Cerebellar cortex (tissue), 1 donor: ENCODE measurements around the gene IER3.
A peak's percentile ranks its signal among the peaks of the same experiment; 100 is the strongest.
"Not testable (repeated sequence)": the region's sequence is repeated elsewhere in the genome, so short reads cannot be mapped to it uniquely, and the experiment has no call there.

Experiments used
- DNase-seq: peaks from one replicate; pipeline ENCODE4 v3.0.0-alpha.2; 2015; ENCODE audit warnings: low spot score

Gene IER3

DNA sequence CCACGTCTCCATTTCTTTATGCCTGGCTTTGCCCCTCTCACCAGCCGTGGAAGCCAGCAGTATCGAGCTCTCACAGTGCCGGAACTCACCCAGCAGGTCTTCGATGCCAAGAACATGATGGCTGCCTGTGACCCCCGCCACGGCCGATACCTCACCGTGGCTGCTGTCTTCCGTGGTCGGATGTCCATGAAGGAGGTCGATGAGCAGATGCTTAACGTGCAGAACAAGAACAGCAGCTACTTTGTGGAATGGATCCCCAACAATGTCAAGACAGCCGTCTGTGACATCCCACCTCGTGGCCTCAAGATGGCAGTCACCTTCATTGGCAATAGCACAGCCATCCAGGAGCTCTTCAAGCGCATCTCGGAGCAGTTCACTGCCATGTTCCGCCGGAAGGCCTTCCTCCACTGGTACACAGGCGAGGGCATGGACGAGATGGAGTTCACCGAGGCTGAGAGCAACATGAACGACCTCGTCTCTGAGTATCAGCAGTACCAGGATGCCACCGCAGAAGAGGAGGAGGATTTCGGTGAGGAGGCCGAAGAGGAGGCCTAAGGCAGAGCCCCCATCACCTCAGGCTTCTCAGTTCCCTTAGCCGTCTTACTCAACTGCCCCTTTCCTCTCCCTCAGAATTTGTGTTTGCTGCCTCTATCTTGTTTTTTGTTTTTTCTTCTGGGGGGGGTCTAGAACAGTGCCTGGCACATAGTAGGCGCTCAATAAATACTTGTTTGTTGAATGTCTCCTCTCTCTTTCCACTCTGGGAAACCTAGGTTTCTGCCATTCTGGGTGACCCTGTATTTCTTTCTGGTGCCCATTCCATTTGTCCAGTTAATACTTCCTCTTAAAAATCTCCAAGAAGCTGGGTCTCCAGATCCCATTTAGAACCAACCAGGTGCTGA, 20.3 kb downstream of the IER3 start:
- not testable (repeated sequence) for DNase-seq

DNA sequence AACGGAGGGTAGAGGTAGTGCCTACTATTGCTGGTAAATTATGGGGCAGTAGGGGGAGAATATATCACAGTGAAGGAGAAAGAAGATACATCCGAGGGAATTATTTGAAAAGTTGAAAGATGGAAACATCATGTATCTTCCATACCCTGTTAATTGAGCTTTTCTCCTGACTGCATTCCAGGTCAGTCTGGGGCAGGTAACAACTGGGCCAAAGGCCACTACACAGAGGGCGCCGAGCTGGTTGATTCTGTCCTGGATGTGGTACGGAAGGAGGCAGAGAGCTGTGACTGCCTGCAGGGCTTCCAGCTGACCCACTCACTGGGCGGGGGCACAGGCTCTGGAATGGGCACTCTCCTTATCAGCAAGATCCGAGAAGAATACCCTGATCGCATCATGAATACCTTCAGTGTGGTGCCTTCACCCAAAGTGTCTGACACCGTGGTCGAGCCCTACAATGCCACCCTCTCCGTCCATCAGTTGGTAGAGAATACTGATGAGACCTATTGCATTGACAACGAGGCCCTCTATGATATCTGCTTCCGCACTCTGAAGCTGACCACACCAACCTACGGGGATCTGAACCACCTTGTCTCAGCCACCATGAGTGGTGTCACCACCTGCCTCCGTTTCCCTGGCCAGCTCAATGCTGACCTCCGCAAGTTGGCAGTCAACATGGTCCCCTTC, 21.0 kb downstream of the IER3 start:
- DNase-seq: not testable (repeated sequence)

DNA sequence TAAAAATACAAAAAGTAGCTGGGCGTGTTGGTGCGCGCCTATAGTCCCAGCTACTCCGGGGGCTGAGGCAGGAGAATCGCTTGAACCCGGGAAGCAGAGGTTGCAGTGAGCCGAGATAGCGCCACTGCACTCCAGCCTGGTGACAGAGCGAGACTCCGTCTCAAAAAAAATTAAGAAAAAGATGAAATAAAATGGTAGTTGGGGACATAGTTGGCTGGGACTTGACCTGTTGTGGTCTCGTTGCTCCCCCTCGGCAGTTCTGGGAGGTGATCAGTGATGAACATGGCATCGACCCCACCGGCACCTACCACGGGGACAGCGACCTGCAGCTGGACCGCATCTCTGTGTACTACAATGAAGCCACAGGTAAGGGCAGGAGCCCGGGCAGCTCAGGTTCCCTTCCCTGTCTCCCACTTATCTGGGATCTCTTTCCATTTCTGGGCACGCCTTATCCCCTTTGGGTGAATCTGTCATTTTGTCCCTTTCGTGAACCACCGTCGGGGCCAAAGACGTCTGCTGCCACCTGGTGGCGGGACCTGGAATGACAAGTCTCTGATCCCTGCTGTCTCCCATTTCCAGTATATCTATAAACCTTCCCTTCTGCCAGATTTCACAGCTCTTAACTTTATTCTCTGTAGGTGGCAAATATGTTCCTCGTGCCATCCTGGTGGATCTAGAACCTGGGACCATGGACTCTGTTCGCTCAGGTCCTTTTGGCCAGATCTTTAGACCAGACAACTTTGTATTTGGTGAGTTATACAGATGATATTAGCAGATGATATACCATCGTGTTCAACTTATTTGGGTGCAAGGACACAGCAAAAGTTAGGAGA, 21.9 kb downstream of the IER3 start:
- DNase-seq: peak; percentile 82

DNA sequence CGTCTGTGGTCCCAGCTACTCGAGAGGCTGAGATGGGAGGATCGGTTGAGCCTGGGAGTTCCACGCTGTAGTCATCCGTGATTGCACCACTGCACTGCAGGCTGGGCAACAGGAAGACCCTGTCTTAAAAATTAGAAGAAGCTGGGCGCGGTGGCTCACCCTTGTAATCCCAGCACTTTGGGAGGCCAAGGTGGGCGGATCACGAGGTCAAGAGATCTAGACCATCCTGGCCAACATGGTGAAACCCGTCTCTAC, 22.4 kb downstream of the IER3 start:
- DNase-seq: not testable (repeated sequence)

DNA sequence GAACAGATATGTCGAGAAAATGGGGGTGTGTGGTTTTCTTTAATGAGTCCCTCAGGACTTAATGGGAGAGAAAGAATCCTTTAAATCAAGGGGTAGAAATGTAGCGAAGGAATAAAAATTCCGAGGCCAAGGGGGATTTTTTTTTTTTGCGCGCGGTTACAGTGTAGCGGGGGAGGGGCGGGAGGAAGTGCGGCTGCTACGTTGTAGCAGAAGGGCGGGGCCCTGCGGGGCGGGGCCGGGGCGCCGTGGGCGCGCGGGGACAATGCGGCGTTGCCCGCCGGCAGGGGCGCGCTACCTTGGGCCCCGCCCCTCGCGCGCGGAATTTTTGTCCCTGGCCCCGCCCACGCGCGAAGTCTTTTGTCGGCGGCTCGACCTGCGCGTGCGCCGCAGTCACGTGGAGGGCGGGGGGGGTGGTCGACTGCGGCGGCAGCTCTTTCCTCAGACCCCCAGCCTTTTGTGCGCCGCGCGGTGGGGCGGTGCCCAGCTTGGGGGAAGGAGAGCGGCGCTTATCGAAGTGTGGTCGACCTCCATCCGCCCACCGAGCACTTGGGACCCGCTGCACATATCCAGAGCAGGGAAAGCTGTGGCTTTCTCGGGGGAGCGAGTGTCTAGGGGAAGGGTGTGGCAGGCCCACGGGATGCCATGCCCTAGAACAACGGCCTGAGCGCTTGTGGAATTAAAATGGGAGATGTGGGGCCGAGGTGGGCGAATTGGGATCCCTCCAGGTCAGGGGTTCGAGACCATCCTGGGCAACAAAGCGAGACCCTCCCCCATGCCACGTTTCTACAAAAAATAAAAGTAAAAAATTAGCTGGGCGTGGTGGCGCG, 22.9 kb downstream of the IER3 start:
- DNase-seq: peak; percentile 84

DNA sequence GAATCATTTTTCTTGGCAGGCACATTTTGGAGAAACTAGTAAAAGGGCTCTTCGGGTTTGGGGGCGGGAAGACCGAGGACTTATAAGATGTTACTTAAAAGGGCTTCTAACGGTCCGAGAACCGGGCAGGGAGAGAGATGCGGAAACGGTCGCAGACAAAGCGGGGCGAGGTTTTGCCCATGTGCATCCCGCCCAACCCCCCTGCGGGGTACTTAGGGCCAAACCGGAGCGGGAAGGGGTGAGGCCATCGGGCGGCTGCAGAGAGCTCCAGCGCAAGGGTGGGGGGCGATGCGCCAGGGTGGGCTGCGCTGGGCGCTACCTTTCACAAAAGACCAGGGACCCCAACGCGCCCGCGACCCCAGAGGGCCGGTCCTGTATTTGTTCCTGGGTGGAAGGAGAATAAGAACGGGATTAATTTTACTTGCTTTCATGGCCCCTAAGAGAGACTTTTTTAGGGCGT, 23.6 kb downstream of the IER3 start:
- DNase-seq: peak; percentile 48

DNA sequence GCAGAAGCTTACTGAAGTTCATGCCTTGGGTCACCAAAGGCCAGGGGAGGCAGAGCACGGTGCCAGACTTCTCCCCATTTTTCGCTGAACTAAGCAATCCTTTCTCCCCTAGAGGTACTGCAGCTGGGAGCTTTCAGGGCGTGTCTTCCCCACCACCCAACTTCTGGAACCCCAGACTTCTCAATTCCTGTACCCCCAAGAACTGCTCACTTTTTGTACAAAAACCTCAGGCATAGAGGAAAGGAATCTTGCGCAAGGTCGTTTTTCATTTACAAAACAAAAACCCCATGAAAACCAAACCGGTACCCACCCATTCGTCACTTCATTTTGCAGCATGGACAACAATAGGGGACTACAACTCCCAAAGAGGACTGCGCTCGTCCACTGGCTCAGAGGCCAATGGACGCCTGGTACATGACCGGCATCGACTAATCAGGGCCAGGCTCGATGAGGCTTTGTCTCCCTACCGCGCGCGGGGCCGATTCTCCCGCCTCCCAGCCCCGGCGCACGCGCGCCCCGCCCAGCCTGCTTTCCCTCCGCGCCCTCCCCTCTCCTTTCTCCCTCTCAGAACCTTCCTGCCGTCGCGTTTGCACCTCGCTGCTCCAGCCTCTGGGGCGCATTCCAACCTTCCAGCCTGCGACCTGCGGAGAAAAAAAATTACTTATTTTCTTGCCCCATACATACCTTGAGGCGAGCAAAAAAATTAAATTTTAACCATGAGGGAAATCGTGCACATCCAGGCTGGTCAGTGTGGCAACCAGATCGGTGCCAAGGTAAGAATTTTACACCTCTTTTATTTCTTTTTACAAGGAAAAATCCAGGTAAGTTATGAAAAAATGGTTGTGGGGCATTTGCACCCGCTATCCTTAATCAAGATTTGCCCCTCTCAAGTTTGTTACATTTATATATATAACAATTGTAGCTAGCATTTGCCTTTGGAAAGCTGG, 24.3 kb downstream of the IER3 start, which contains the start of gene TUBB:
TSS of gene TUBB (plus strand) at position 562 of the 947 bp plus-strand sequence. CDS start at position 717, 155 bp downstream.
- DNase-seq: peak; percentile 99

DNA sequence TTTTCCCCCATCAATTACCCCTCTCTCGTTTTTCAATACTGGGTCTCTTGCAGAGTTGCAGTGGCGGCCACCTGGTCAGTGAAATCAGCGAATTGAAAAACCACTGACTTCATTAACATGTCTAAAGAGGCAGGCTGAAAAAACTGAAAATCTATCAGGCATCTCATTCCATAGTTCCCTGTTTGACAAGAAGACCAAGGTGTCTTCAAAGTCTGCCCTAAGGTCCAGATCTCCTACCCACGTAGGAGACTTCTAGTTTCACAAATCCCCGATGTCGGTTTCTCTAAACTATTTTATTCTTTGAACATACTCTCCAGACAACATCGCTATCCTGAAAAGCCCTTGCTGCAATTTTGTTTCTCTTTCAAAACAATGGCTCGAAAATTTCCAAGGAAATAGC, 25.0 kb downstream of the IER3 start:
- no peak for DNase-seq

DNA sequence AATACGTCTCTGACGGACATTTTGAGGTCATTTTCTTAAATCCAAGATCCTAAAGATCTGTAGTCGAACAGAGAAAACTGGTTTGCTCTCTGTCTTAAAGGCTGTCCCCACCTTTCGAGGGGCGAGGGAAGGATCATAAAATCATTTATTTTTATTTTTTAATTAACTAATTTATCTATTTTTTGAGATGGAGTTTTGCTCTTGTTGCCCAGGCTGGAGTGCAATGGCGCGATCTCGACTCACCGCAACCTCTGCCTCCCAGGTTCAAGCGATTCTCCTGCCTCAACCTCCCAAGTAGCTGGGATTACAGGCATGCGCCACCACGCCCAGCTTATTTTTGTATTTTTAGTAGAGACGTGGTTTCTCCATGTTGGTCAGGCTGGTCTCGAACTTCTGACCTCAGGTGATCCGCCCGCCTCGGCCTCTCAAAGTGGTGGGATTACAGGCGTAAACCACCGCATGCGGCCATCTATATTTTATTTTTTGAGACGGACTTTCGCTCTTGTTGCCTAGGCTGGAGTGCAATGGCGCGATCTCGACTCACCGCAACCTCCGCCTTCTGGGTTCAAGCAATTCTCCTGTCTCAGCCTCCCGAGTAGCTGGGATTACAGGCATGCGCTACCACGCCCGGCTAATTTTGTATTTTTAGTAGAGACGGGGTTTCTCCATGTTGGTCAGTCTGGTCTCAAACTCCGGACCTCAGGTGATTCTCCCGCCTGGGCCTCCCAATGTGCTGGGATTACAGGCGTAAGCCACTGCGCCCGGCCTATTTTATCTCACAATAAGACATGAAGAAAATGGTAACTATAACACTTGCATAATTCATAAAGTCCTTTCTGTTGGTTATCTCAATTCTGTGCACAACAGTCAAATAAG, 26.3 kb downstream of the IER3 start:
- DNase-seq: not testable (repeated sequence)

DNA sequence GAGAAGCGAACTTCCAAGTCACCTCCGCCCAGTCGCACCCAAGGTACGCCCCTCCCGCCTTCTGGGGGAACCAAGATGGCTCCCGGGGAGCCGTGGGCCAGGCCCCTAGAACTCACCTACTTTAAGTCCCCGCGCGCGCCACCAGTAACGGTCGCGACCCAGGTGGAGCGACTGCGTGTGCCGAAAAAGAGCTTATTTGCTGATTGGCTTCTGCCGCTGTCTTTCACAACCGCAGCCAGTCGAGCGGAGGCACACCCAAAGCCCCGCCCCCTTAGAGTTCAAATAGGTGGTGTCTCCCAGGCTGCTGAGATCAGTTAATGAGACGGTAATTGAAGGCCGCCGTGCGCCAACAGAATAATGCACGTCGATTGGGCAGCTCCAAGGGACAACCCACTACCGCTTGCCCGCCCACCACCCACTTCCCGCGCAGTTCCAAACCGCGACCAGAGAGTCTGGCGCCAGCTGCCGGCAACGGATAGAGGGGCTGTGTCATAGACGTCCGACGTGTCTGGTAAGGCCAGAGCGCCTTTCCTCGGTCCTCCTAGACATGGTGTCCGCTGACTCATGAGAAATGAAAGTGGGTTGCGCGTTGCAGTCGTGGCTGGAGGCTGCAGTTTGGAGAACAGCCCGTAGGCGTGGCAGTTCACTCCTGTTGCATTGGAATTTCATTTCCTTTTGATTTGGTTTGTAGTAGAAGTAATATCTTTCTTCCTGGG, 27.1 kb downstream of the IER3 start, which contains the start of gene MDC1:
TSS of gene MDC1 (minus strand) at position 153 of the 716 bp plus-strand sequence. CDS start 2,106 bp downstream, outside the sequence.
- peak; percentile 100 for DNase-seq

DNA sequence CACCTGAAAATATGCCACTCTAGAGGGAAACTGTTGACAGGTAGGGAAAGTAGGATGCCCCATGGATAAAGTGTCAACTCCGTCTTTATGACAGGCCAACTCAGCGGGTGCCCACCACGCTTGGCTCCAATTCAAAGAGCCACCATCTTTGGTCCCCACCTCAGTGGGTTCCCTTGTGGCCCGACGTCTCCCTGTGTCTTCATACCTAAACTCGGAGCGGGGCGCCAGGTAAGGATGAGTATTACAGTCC, 27.5 kb downstream of the IER3 start:
- no peak for DNase-seq

DNA sequence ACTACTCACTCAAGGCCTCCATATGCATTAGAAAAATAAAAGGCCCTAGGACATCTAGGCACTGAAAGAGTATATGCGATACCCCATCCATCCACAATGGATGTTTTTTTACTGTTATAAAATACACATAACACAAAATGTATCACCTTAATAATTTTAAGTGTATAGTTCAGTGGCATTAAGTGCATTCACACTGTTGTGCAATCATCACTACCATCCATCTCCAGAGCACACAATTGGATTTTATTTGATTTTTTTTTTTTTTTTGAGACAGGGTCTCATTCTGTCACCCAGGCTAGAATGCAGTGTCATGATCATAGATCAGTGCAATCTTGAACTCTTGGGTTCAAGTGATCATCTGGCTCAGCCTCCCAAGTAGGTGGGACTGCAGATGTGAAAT, 30.1 kb downstream of the IER3 start:
- no peak for DNase-seq

DNA sequence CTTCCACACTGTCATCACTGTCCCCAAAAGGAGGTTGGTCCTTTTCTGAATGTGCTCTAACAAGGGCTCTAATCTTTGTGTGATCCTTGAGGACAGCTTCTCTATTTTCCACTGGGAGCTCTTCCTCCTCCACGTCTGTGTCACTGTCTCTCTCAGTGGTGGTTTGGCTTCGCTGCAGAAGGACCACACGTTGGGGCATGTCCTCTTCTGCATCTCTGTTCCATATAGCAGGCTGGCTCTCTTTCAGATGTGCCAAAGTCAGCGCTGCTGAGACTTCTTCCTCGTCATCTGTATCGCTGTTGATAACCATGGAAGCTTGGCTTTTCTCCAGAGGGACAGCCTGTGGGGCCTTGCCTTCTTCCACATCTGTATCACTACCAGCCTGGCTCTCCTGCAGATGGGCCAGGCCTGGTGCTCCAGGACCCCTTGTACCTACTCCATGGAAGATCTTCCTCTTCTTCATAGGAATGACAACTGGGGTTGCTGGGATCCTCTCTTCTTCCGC, 31.9 kb downstream of the IER3 start:
- no peak for DNase-seq

DNA sequence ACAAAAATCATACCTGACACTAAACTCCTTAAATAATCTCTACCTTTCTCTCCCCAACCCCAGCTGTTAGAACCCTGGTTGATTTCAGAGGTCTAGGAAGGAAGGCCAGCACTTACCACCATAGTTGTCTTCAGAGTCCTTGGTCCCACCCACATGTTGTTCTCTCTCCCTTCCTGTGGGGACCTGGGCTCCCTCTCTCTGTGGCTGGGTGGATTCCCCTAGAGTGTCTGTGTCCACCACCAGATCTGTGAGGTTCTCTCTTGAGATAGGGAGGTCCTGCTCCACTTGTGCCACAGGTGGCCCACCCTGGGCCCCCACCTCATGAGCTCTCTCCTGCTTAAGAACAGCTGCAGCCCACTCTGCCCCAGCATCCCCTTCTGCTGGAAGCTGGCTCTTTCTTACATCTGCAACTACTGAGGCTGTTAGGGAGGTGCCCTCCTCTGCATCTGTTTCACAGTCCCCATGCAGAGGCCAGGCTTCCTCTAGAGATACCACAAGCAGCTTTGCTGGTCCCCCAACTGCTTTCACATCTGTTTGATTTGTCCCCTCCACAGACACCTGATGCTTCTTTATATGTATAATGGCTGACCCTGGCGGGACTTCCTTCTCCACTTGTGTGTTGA, 32.5 kb downstream of the IER3 start:
- no peak for DNase-seq

DNA sequence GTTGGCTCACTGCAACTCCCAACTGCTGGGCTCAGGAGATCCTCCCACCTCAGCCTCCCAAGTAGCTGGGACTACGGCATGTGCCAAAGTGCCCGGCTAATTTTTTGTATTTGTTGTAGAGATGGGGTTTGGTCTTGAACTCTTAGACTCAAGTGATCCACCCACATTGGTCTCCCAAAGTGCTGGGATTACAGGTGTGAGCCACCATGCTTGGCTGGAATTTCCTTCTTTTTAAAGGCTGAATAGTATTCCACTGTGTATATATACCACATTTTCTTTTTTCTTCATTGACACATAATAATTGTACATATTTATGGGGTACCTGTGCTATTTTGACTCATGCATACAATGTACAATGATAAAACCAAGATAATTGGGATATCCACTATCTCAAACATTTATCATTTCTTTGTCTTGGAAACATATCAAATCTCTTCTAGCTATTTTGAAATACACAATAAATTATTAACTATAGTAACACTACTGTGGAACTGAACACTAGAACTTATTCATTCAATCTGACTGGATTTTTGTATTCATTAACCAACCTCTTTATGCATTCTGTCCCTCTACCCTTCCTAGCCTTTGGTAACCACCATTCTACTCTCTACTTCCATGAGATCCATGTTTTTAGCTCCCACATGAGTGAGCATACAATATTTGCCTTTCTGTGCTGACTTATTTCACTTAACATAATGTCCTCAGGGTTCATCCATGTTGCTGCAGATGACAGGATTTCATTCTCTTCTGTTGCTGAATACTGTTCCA, 35.1 kb downstream of the IER3 start:
- DNase-seq: no peak

DNA sequence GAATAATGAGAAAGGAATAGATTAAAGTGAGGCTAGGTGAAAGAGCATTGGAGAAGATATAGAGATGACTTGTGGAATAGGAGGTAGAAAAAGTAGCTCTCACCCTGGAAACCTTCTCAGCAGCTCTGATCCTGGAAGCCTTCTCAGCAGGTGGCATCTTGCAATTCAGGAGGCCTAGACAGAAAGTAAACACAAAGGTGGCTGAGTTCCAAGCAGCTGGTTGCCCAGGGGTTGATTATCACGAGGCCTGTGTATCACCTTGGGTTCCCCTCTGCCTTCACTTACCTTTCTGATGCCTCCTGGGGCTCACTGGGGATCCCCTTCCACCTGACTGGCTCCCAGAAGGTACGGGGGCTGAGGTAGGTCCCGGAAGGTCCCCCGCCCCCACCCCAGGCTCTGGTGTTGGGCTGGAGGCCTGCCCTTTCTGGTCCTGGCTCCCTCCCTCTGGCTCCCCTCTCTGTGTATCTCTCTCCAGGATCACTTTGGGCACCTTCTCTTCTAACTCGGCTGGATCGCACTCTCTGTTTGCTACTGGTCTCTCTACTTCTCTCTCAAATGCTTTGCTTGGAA, 37.0 kb downstream of the IER3 start:
- no peak for DNase-seq

DNA sequence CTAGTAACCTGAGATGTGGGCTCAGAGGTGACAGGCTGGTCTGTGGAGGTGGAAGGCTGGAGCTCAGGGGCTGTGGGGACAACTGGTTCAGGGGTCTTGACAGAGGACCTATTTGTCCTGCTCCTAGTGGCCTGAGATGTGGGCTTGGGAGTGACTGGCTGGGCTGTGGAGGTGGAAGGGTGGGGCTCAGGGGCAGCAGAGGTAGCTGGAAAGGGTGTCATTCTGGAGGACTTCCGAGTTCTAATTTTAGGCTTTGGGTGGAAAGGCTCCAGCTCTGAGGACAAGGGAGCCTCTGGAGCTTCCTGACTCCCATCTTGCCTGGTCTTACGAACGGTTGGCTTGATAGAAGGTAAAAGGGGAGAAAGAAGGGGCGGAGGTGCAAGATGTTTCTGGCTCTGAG, 38.7 kb downstream of the IER3 start:
- DNase-seq: no peak
